ENCODE results near the gene EN2.

- TF ChIP-seq POLR2A (IDR thresholded peaks at IDR 0.05): no peak
- TF ChIP-seq, protein P1, sequence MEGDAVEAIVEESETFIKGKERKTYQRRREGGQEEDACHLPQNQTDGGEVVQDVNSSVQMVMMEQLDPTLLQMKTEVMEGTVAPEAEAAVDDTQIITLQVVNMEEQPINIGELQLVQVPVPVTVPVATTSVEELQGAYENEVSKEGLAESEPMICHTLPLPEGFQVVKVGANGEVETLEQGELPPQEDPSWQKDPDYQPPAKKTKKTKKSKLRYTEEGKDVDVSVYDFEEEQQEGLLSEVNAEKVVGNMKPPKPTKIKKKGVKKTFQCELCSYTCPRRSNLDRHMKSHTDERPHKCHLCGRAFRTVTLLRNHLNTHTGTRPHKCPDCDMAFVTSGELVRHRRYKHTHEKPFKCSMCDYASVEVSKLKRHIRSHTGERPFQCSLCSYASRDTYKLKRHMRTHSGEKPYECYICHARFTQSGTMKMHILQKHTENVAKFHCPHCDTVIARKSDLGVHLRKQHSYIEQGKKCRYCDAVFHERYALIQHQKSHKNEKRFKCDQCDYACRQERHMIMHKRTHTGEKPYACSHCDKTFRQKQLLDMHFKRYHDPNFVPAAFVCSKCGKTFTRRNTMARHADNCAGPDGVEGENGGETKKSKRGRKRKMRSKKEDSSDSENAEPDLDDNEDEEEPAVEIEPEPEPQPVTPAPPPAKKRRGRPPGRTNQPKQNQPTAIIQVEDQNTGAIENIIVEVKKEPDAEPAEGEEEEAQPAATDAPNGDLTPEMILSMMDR (IDR thresholded peaks at IDR 0.05): no peak
These were observed 7.9 kb upstream of the EN2 start for GRCh38 chr7:155449869-155450557.

Measured in uterus (tissue), 2 donors.